Chondrocyte (in vitro differentiated cells): Measurements from ENCODE around the gene HNRNPR. TPM values are rescaled to one million over a fixed set of nuclear protein-coding genes. Genes with fewer than 3 reads are reported as not detected.

ENCODE experiments used
- DNase-seq: peaks from one replicate; pipeline ENCODE4 v3.0.0; 2021; ENCODE audit warnings: mixed read lengths, low spot score
- H3K27ac Mint-ChIP-seq: one replicate; pipeline ENCODE4 v1.8.0; 2021; ENCODE audit warnings: mild to moderate bottlenecking, moderate library complexity, mixed read lengths; ENCODE audit not compliant: unreplicated experiment
- H3K27me3 Mint-ChIP-seq: 2 replicates; pipeline ENCODE4 v1.8.0; 2021; ENCODE audit warnings: low read depth, mixed read lengths
- H3K36me3 Mint-ChIP-seq: 2 replicates; pipeline ENCODE4 v1.8.0; 2021; ENCODE audit warnings: low read depth, mixed read lengths
- H3K4me1 Mint-ChIP-seq: 2 replicates; pipeline ENCODE4 v1.8.0; 2021; ENCODE audit warnings: low read depth, mild to moderate bottlenecking, mixed read lengths
- H3K4me3 Mint-ChIP-seq: one replicate; pipeline ENCODE4 v1.8.0; 2021; ENCODE audit warnings: mild to moderate bottlenecking, moderate library complexity, mixed read lengths; ENCODE audit not compliant: unreplicated experiment
- H3K9me3 Mint-ChIP-seq: 2 replicates; pipeline ENCODE4 v1.8.0; 2021; ENCODE audit warnings: low read depth, mixed read lengths
- CTCF ChIP-seq: fragments of 200-600 bp; sonication (generic); IDR thresholded peaks from 2 replicates; pipeline ENCODE4 v1.5.0; 2021; ENCODE audit warnings: antibody characterized with exemption, mild to moderate bottlenecking, moderate library complexity
- total RNA-seq: library from RNA; stranded (reverse); gene quantifications from 3 replicates; pipeline ENCODE4 v1.2.1, GENCODE V29; 2021

The HNRNPR gene
- total RNA-seq, 1 donor from 2014 or later, result 91.3 TPM

DNA sequence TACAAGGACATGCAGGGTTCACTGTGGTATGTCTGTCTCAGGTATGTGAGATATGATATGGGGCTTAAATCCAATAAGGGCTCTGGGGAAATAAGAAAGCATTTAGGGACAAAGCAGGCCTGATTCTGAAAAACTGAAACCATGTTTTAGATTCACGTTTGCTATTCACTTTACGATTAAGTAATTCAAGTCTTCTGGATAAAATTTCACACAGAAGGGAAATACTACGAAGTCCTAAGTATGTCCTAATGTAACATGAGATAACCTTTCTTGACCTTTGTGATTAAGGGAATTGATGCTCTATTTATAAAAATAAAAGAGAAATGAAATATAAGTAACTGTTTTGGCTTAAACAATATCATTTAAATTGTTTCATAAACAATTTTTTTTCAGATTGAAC is 55.4 kb downstream of the HNRNPR start:
- TF ChIP-seq CTCF, result no peak
- Mint-ChIP-seq H3K27me3 (no peaks in the 10 kb centered on the region), H3K4me3 (no peak overlapping the region), H3K27ac (no peak overlapping the region), H3K4me1 (peaks cover 24% of the 10 kb centered on the region), H3K36me3 (peaks cover 4% of the 10 kb centered on the region), H3K9me3 (no peaks in the 10 kb centered on the region)
- no peak for DNase-seq

DNA sequence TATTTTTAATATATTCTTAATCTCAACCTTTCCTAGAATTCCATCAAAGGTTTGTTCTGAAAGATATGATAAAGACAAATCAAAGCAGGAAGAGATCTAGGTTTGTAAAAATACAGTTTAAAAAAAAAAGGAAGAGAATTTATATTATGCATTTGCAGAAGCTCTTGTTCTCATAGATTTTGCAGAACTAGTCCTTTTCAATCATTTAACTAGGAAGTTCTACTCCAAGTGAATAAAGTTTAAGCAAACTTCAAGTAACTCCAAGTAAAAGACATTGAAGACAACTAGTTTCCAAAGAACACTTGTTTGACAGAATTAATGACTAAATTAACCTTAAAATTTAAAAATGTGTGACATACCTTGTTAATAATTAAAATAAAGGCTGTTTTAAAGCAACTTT is 55.9 kb downstream of the HNRNPR start:
- Mint-ChIP-seq H3K27ac (no peak overlapping the region), H3K9me3 (no peaks in the 10 kb centered on the region), H3K36me3 (peaks cover 4% of the 10 kb centered on the region), H3K4me1 (peaks cover 28% of the 10 kb centered on the region), H3K4me3 (no peak overlapping the region), H3K27me3 (no peaks in the 10 kb centered on the region)
- TF ChIP-seq CTCF, result no peak
- DNase-seq, result no peak

DNA sequence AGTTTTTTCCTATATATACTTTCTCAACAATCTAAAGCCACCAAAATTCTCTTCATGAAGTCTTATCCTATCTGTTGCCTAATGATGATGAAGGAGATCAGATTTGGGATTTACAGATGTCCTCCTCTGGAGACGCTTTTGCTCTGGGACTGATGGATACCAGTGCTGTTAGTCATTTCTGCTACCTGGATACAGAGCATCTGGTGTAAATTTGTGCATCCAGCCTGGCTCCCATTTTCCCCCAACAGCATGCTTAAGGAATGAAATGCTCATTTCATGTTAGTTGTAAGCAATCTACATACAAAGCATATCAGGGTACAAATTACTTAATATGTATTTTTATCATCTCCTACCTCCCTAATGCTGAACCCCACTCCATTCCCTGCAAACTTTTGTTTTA is 57.7 kb downstream of the HNRNPR start:
- H3K36me3 Mint-ChIP-seq, result peaks cover 4% of the 10 kb centered on the region
- no peak for TF ChIP-seq CTCF
- no peak overlapping the region for H3K27ac Mint-ChIP-seq
- H3K4me1 Mint-ChIP-seq, result peaks cover 25% of the 10 kb centered on the region
- H3K27me3 Mint-ChIP-seq, result no peaks in the 10 kb centered on the region
- no peak for DNase-seq
- H3K4me3 Mint-ChIP-seq, result no peak overlapping the region
- no peaks in the 10 kb centered on the region for H3K9me3 Mint-ChIP-seq

- Mint-ChIP-seq H3K27me3 (no peaks in the 10 kb centered on the region), H3K9me3 (no peaks in the 10 kb centered on the region), H3K4me1 (peaks cover 25% of the 10 kb centered on the region), H3K4me3 (no peak overlapping the region), H3K27ac (peak overlapping the region; percentile 38), H3K36me3 (peaks cover 13% of the 10 kb centered on the region)
- TF ChIP-seq CTCF, result no peak
- no peak for DNase-seq
Observed at GRCh38 chr1:23283667-23284602, 60.1 kb downstream of the HNRNPR start.

DNA sequence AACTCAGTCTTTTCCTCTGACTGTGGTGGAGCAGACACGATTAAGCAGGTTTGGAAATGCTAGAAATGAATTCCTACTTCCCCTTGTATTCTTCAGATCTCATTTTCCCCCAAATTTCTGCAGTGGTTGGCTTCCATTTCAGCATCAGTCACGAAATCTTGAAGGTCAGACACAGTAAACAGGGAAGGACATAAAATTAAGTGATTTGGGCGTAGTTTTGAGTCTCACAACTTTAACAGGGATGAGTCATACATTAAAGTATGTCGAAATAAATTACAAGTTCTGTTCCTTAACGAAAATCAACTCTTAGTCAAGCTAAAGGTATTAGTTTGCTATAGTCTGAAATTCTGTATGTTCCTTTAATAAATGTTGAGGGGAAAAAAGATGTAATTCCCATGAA is 61.1 kb downstream of the HNRNPR start:
- H3K9me3 Mint-ChIP-seq, result no peaks in the 10 kb centered on the region
- TF ChIP-seq CTCF, result no peak
- H3K36me3 Mint-ChIP-seq, result peaks cover 15% of the 10 kb centered on the region
- peaks cover 32% of the 10 kb centered on the region for H3K4me1 Mint-ChIP-seq
- peak overlapping the region; percentile 90 for H3K27ac Mint-ChIP-seq
- no peak overlapping the region for H3K4me3 Mint-ChIP-seq
- DNase-seq, result no peak
- H3K27me3 Mint-ChIP-seq, result no peaks in the 10 kb centered on the region
